HepG2 (cell line): ENCODE data around the gene TNFRSF13B. TPM values are rescaled to one million over a fixed set of nuclear protein-coding genes. Genes with fewer than 3 reads are reported as not detected.

Source experiments
- ATAC-seq: fragments of 200-7000 bp; cut with Tn5 transposase; 3 replicates; pipeline ENCODE4 v1.9.1; 2020; ENCODE audit warnings: mild to moderate bottlenecking, moderate library complexity
- BruUV-seq: library from RNA; stranded (reverse); fragments of 400-500 nt; replicated peaks from 2 replicates; lab custom pipeline; 2021; lab: Mats Ljungman, UMichigan
- CTCF ChIA-PET: fragments of 300-600 bp; formaldehyde crosslinking; extraction: SDS; loops from one replicate; lab custom pipeline; 2021; ENCODE audit warnings: low total read pairs, inconsistent platforms, low intra/inter-chr PET ratio; lab: Yijun Ruan, JAX
- POLR2A ChIA-PET: fragments of 350-600 bp; sonication (Branson Sonifier 250); formaldehyde crosslinking; loops from one replicate; lab custom pipeline; 2020; ENCODE audit warnings: antibody characterized with exemption, inconsistent platforms; lab: Yijun Ruan, JAX
- DNase-seq: peaks from one replicate; pipeline ENCODE4 v3.0.0-alpha.2; 2015; ENCODE audit warnings: low spot score
- FAIRE-seq: peaks from 3 replicates; lab custom pipeline; 2011; peaks lifted over from hg19 to GRCh38; lab: Jason Lieb, UNC
- H2AFZ ChIP-seq: one replicate; pipeline ENCODE4 v1.6.1; 2011; ENCODE audit warnings: low read length, inconsistent platforms
- H3K27ac ChIP-seq: fragments of 300-600 bp; 3 replicates; pipeline ENCODE4 v1.8.0; 2011; ENCODE audit warnings: mixed run types, mild to moderate bottlenecking, mixed read lengths, low read length, inconsistent platforms; ENCODE audit not compliant: insufficient read depth; ENCODE audit errors: extremely low read length
- H3K27me3 ChIP-seq, 2 experiments: fragments of 200-600 bp in 1 of 2; 2 replicates in 1 of 2; 3 replicates in 1 of 2; pipeline versions ENCODE4 v1.6.0 to v1.8.0; 2011; ENCODE audit warnings: low read length in 2 of 2, mild to moderate bottlenecking in 2 of 2, moderate library complexity in 2 of 2, inconsistent platforms in 1 of 2; ENCODE audit not compliant: insufficient read depth in 2 of 2, control insufficient read depth in 1 of 2
- H3K36me3 ChIP-seq, 2 experiments: fragments of 200-600 bp in 1 of 2; replicated peaks in 1 of 2; 2 replicates in 1 of 2; 3 replicates in 1 of 2; pipeline versions ENCODE4 v1.5.1 to v1.8.0; 2011; ENCODE audit warnings: low read length in 2 of 2, inconsistent platforms in 1 of 2; ENCODE audit not compliant: insufficient read depth in 2 of 2, control insufficient read depth in 1 of 2
- H3K4me1 ChIP-seq: 2 replicates; pipeline ENCODE4 v1.5.1; 2012; ENCODE audit warnings: low read length, inconsistent platforms; ENCODE audit not compliant: insufficient read depth
- H3K4me2 ChIP-seq: 2 replicates; pipeline ENCODE4 v1.6.0; 2011; ENCODE audit warnings: low read depth, low read length, inconsistent platforms
- H3K4me3 ChIP-seq, 3 experiments: fragments of 200-600 bp in 1 of 3; sonication (generic), shearing (Covaris generic) in 1 of 3; replicated peaks in 1 of 3; 2 replicates each; pipeline ENCODE4 v1.5.1; 2011 to 2016; ENCODE audit warnings: low read length in 3 of 3, inconsistent platforms in 2 of 3, low read depth in 2 of 3, mild to moderate bottlenecking in 2 of 3, control low read depth in 1 of 3, mixed read lengths in 1 of 3; ENCODE audit not compliant: insufficient read depth in 1 of 3
- H3K79me2 ChIP-seq: one replicate; pipeline ENCODE4 v1.6.1; 2011; ENCODE audit warnings: low read length, inconsistent platforms; ENCODE audit not compliant: insufficient read depth
- H3K9ac ChIP-seq: 2 replicates; pipeline ENCODE4 v1.6.0; 2011; ENCODE audit warnings: mild to moderate bottlenecking, low read depth, low read length, inconsistent platforms; ENCODE audit not compliant: insufficient read depth
- H3K9me3 ChIP-seq: 2 replicates; pipeline ENCODE4 v1.5.1; 2012; ENCODE audit warnings: mild to moderate bottlenecking, low read length
- H4K20me1 ChIP-seq: 2 replicates; pipeline ENCODE4 v1.6.0; 2011; ENCODE audit warnings: inconsistent platforms, mild to moderate bottlenecking, low read length, moderate library complexity; ENCODE audit not compliant: insufficient read depth
- ATF6 ChIP-seq: sonication (generic); formaldehyde crosslinking; conservative IDR thresholded peaks from 2 replicates; pipeline ENCODE4 v1.4.0; 2020; ENCODE audit warnings: missing genetic modification reagents
- MEIS2 ChIP-seq: sonication (generic); formaldehyde crosslinking; IDR thresholded peaks from 2 replicates; pipeline ENCODE4 v1.9.0; 2021; ENCODE audit warnings: mild to moderate bottlenecking, missing genetic modification reagents
- POLR2G ChIP-seq: fragments of 200-400 bp; formaldehyde crosslinking; IDR thresholded peaks from 2 replicates; pipeline ENCODE4 v1.6.1; 2018; ENCODE audit warnings: mild to moderate bottlenecking, low read depth, low read length, moderate library complexity
- RBAK ChIP-seq: sonication (generic); formaldehyde crosslinking; IDR thresholded peaks from 2 replicates; pipeline ENCODE4 v1.5.1; 2020; ENCODE audit warnings: mild to moderate bottlenecking, missing genetic modification reagents
- ZNF281 ChIP-seq: sonication (generic); formaldehyde crosslinking; IDR thresholded peaks from 2 replicates; pipeline ENCODE4 v1.4.0; 2020; ENCODE audit warnings: missing genetic modification reagents, borderline replicate concordance
- ZNF530 ChIP-seq: sonication (generic); formaldehyde crosslinking; IDR thresholded peaks from 2 replicates; pipeline ENCODE4 v1.5.0; 2020; ENCODE audit warnings: low read depth, mild to moderate bottlenecking, missing genetic modification reagents
- ZNF687 ChIP-seq: sonication (generic); formaldehyde crosslinking; IDR thresholded peaks from 2 replicates; pipeline ENCODE4 v1.5.1; 2020; ENCODE audit warnings: mild to moderate bottlenecking, missing genetic modification reagents, moderate library complexity
- WGBS: methylation state at CpG from one replicate; pipeline ENCODE4 v1.1.6; 2017; ENCODE audit warnings: low lambda C conversion rate; 5-methylcytosine and 5-hydroxymethylcytosine counted together
- in situ Hi-C: cut with HindIII; loops from 2 replicates; pipeline ENCODE4 v1.10.0; 2017; ENCODE audit warnings: low pct_unique_long_range_greater_than_20kb; ENCODE audit not compliant: extremely low pct_ligation_motif_present
- intact Hi-C: fragments of 100-400 bp; cut with micrococcal nuclease; formaldehyde crosslinking; loops from one replicate; pipeline ENCODE4 v1.10.0; 2022; ENCODE audit not compliant: unreplicated experiment
- polyA plus RNA-seq, 8 experiments: library from polyadenylated mRNA; depleted of rRNA in 3 of 8; stranded (reverse) in 7 of 8; unstranded in 1 of 8; fragments of >200 nt; fragmentation: Illumina TruSeq in 4 of 8; extraction: Trizol in 4 of 8; gene quantifications; 2 replicates each; pipeline versions ENCODE4 v1.2.1 to v1.2.3, GENCODE V29; 2011 to 2016; ENCODE audit warnings: low read depth in 4 of 8, missing spikeins in 1 of 8, mixed read lengths in 1 of 8; ENCODE audit not compliant: insufficient read depth in 1 of 8
- total RNA-seq, 5 experiments: library from RNA; depleted of rRNA; stranded (reverse); fragments of >200 nt; fragmentation: Illumina TruSeq; extraction: Trizol; gene quantifications; 2 replicates each; pipeline ENCODE4 v1.2.3, GENCODE V29; 2016; ENCODE audit warnings: low read depth in 1 of 5
- TF ChIP-seq, protein P1 (sequence below): sonication (generic); formaldehyde crosslinking; IDR thresholded peaks from 2 replicates; pipeline ENCODE4 v1.5.0; 2020; ENCODE audit warnings: mild to moderate bottlenecking, missing genetic modification reagents, moderate library complexity
- TF ChIP-seq, protein P2 (sequence below): sonication (generic); formaldehyde crosslinking; IDR thresholded peaks from 2 replicates; pipeline ENCODE4 v1.5.1; 2020; ENCODE audit warnings: mild to moderate bottlenecking, moderate library complexity, missing genetic modification reagents

Gene TNFRSF13B
- total and polyA plus RNA-seq, 2 of the 13 experiments (the other 11 are each of a cell fraction or from before 2014, with no cell fraction given) = not detected

- no peaks in the 10 kb centered on the region for H3K79me2 ChIP-seq
- H4K20me1 ChIP-seq = no peaks in the 10 kb centered on the region
- CTCF ChIA-PET = no interaction called here
- no peak overlapping the region for H3K27ac ChIP-seq
- intact Hi-C loops = no loop called here
- H3K36me3 ChIP-seq = no peaks in the 10 kb centered on the region
- WGBS = 31% methylated on average over 7 of the region's 10 CpGs
- no peak overlapping the region for H3K9ac ChIP-seq
- no peak overlapping the region for H3K4me2 ChIP-seq
- DNase-seq (no peak), ATAC-seq (peak; percentile 28; the same call in 2 of the 3 replicates), FAIRE-seq (no peak)
- H3K4me3 ChIP-seq = no peak overlapping the region
- POLR2A ChIA-PET = no interaction called here
- H2AFZ ChIP-seq = no peak overlapping the region
- H3K9me3 ChIP-seq = peaks cover 9% of the 10 kb centered on the region; the same call in 1 of the 2 replicates
- BruUV-seq = no TSS peak
- H3K27me3 ChIP-seq = peaks cover 2 to 19% of the 10 kb centered on the region in 2 experiments; a peak in 3 of 5 replicates
- H3K4me1 ChIP-seq = peaks cover 14% of the 10 kb centered on the region
- in situ Hi-C loops = no loop called here
- peak; percentile 40; the same call in 1 of the 2 replicates for TF ChIP-seq ZNF281 (CRISPR knock-in tag)
- TF ChIP-seq MEIS2 = no peak
- TF ChIP-seq, protein P1, sequence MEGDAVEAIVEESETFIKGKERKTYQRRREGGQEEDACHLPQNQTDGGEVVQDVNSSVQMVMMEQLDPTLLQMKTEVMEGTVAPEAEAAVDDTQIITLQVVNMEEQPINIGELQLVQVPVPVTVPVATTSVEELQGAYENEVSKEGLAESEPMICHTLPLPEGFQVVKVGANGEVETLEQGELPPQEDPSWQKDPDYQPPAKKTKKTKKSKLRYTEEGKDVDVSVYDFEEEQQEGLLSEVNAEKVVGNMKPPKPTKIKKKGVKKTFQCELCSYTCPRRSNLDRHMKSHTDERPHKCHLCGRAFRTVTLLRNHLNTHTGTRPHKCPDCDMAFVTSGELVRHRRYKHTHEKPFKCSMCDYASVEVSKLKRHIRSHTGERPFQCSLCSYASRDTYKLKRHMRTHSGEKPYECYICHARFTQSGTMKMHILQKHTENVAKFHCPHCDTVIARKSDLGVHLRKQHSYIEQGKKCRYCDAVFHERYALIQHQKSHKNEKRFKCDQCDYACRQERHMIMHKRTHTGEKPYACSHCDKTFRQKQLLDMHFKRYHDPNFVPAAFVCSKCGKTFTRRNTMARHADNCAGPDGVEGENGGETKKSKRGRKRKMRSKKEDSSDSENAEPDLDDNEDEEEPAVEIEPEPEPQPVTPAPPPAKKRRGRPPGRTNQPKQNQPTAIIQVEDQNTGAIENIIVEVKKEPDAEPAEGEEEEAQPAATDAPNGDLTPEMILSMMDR (CRISPR knock-in tag) = peak; percentile 27
- TF ChIP-seq POLR2G = no peak
- TF ChIP-seq RBAK (CRISPR knock-in tag) = peak; percentile 60; the same call in 1 of the 2 replicates
- TF ChIP-seq ZNF687 = no peak
- no peak for TF ChIP-seq ATF6 (CRISPR knock-in tag)
- TF ChIP-seq, protein P2, sequence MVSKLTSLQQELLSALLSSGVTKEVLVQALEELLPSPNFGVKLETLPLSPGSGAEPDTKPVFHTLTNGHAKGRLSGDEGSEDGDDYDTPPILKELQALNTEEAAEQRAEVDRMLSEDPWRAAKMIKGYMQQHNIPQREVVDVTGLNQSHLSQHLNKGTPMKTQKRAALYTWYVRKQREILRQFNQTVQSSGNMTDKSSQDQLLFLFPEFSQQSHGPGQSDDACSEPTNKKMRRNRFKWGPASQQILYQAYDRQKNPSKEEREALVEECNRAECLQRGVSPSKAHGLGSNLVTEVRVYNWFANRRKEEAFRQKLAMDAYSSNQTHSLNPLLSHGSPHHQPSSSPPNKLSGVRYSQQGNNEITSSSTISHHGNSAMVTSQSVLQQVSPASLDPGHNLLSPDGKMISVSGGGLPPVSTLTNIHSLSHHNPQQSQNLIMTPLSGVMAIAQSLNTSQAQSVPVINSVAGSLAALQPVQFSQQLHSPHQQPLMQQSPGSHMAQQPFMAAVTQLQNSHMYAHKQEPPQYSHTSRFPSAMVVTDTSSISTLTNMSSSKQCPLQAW = no peak
- TF ChIP-seq ZNF530 (CRISPR knock-in tag) = no peak
Observed at GRCh38 chr17:16945663-16946218, 26.2 kb downstream of the TNFRSF13B start.
